Activated T-cell treated with anti-CD3 and anti-CD28 coated beads for 24 hours (primary cell): ENCODE measurements around the gene CHCHD6.

ENCODE experiments used
- DNase-seq: peaks from one replicate; pipeline ENCODE4 v3.0.0-alpha.2; 2020; ENCODE audit warnings: low read depth

CHCHD6 gene

GRCh38 chr3:126668450-126669401 lies 35.3 kb upstream of the CHCHD6 start:
- DNase-seq: no peak

- no peak for DNase-seq
These were observed 32.5 kb upstream of the CHCHD6 start for GRCh38 chr3:126671521-126671920.

- no peak for DNase-seq
These were observed 31.7 kb upstream of the CHCHD6 start for GRCh38 chr3:126672340-126672739.

- no peak for DNase-seq
These were observed 31.3 kb upstream of the CHCHD6 start for GRCh38 chr3:126672741-126673140.

GRCh38 chr3:126676919-126677705 lies 26.9 kb upstream of the CHCHD6 start:
- DNase-seq: no peak

- no peak for DNase-seq
These were observed 26.1 kb upstream of the CHCHD6 start for GRCh38 chr3:126677862-126678503.

GRCh38 chr3:126678693-126679317 lies 25.2 kb upstream of the CHCHD6 start:
- no peak for DNase-seq

GRCh38 chr3:126679318-126679751 lies 24.7 kb upstream of the CHCHD6 start:
- DNase-seq: peak; percentile 73

- no peak for DNase-seq
These were observed 24.0 kb upstream of the CHCHD6 start for GRCh38 chr3:126679831-126680666.

GRCh38 chr3:126680667-126681055 lies 23.4 kb upstream of the CHCHD6 start:
- no peak for DNase-seq

GRCh38 chr3:126682009-126682408 lies 22.0 kb upstream of the CHCHD6 start:
- DNase-seq: no peak

- DNase-seq: no peak
These were observed 21.0 kb upstream of the CHCHD6 start for GRCh38 chr3:126683069-126683468.

- no peak for DNase-seq
These were observed 19.8 kb upstream of the CHCHD6 start for GRCh38 chr3:126684218-126684751.

GRCh38 chr3:126685021-126685420 lies 19.0 kb upstream of the CHCHD6 start:
- DNase-seq: no peak

- DNase-seq: no peak
These were observed 18.5 kb upstream of the CHCHD6 start for GRCh38 chr3:126685493-126685892.

- DNase-seq: no peak
These were observed 12.3 kb upstream of the CHCHD6 start for GRCh38 chr3:126691765-126692164.

GRCh38 chr3:126692858-126693257 lies 11.2 kb upstream of the CHCHD6 start:
- DNase-seq: no peak

- DNase-seq: no peak
These were observed 10.1 kb upstream of the CHCHD6 start for GRCh38 chr3:126693921-126694320.

GRCh38 chr3:126696701-126697267 lies 7.3 kb upstream of the CHCHD6 start:
- no peak for DNase-seq

- no peak for DNase-seq
These were observed 5.0 kb upstream of the CHCHD6 start for GRCh38 chr3:126699011-126699410.
